NCI-H1105 (cell line): Measurements from ENCODE around the gene GLT6D1.
"Not testable (repeated sequence)": the region's sequence is repeated elsewhere in the genome, so short reads cannot be mapped to it uniquely, and the experiment has no call there.

Experiments used
- DNase-seq: peaks from one replicate; lab custom pipeline; 2025; lab: John Stamatoyannopoulos, UW

GLT6D1 gene

DNA sequence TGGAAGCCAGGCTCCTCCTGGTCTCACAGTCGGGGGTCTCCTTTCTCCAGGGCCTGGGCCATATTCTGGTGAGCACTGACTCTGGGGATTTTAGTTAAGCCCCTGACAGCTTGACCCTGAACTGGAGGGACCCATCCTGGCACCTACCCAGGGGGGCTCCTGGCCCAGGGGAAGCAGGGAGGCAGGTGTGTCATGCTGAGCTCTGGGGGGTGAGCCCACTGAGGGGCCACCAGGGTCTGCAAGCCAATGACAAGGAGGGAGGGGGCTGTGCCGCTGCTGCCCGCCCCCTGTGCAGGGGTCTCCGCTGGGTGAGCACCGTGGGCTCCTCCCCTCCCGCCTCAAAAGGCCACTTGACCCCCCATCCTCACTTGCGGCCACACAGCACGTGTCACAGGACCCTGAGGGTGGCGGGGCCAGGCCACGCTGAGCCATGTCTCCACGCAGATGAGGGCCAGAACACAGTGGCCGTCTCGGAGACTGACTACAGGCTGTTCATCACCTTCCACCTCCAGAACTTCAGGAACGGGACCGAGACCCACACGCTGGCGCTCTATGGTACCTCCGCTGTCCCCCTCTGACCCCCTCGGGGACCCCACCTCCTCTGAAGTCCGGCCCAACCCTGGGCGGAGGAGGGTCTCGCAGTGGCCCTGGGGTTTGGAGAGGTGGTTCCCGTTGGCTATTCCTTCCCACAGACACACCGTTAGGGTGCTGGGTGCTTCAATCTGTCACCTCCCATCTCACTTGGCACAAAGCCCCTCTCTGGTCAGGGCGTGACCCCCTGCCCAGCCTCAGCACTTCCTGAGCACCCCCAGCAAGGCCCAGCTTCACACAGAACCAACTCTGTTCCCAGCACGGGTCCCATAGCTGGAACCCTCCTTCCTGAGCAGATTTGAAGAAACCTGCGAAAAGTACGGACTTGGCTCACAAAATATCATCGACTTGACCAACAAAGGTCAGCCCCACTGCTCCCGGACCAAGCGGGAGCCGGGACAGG is 25.8 kb upstream of the GLT6D1 start:
- DNase-seq: no peak

DNA sequence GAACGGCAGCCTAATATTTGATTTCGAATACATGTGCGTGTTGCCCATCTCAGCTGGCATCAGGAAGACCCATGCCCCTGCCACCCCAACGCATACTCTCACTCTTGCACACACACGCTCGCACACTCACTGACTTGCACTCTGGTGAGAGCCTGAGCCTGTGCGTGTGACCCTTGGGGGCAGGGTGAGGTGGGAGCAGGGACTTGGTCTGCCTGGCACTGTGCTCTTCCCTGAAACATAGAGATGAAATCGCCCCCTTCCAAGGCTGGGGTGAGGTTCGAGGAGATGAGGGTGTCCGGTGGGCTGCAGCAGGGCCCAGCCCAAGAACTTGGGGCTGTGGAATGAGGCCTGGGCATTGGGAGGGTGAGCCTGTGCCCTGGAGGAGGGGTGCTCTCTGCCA is 24.9 kb upstream of the GLT6D1 start:
- no peak for DNase-seq

DNA sequence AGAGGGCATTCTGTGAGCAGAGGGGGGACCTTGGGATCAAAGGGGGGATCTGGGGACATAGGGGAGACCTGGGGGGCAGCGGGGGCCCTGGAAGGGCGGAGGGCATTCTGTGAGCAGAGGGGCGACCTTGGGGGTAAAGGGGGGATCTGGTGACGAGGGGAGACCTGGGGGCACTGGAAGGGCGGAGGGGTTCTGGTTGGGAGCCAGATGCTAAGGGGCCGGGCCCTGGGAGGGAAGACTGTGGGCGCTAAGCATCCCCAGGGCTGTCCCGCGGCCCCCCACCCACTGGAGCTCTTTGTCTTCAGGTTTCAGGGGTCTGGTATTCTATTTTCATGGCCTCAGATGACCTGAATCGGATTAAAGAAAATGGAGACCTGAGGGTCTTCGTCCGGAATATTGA is 24.5 kb upstream of the GLT6D1 start:
- DNase-seq: no peak

DNA sequence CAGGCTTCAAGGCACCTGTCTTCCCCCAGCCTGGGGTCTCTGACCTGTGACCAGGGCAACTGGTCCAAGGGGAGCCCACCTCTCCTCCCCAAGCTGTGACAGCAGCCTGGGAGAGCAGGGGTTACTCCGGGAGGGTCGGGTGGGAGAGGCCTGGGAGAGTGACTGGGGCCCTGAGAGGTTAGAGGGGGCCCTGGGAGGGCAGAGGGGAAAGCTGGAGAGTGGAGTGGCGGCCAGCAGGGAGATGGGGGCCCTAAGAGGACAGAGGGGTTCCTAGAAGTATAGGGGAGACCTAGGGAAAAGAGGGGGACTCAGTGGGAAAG is 24.1 kb upstream of the GLT6D1 start:
- no peak for DNase-seq

DNA sequence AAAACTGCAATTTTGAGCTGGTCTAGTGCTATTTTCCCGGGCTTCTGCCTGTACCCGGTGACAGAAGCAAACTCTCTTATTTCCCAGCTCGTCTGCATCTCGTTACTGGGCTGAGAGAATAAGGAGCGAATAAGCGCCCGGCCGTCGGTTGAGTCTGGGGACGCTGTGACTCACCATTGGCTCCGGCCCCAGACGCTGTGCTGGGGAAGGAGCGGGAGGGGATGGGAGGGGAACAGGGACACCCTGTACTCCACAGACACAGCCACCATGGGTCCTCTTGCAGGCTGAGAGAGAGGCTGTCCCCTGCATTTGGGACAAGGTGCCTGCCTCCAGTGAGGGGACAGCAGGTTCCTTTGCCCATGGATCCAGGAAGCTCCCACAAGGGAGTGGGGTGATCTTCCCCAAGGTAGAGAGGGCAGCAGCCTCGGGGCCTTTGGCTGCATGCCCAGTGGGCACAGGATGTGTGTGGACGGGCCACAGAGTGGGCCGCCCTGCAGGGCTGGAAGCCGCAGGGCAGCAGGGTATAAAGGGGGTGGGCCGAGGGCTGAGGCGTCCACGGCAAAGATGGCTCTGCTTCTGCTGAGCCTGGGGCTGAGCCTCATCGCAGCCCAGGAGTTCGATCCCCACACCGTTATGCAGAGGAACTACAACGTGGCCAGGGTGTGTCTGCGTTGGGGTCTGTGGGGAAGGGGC is 23.6 kb upstream of the GLT6D1 start, which contains the start of gene LCN9:
TSS of gene LCN9 (plus strand) at position 552 of the 693 bp plus-strand sequence. CDS start at position 565, 13 bp downstream.
- DNase-seq: no peak

DNA sequence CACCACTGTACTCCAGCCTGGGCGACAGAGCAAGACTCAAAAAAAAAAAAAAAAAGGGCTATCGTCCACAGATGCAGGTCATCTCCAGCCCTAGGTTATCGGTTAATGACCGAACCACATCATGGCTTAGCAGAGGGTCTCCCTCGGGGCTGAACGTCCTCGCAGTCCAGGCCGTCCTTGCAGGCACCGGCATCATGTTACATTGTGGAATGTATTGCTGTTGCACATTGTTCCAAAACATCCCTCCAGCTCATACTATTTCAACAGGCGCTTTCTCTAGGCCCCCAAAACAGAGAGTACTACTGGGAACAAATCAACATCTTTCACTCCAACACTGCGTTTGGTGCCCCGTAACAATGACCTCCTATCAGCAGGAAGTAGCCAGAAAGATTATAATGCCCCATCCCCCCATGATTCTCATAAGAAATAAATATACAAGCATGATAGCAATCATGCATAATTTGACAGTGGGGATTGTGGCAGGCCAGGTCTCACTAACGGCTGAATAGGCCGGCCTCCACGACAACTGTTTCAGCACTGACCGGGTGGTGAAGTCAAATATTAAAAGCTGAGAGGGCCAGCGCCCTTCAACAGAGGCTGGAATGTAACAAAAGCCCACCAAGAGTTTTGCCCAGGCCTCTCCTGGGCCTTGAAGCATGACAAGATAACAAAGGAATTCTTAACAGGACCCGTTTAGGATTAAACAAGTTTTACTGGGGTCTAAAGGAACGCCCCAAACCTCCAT is 22.6 kb upstream of the GLT6D1 start:
- no peak for DNase-seq

DNA sequence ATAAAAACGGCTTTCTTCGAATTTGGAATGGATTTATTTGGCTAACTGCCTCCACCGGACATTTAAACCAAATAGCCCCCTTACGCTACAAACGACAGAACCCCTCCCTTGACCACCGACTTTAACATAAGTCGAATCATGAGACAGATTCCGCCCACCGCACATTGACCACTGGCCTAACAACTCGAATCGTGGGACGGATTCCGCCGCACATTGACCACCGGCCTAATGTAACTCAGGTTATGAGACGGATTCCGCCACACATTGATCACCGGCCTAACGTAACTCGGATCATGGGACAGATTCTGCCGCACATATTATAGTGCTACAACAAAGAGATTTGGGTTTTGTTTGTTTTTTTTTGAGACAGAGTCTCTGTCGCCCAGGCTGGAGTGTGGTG is 21.1 kb upstream of the GLT6D1 start:
- DNase-seq: no peak

DNA sequence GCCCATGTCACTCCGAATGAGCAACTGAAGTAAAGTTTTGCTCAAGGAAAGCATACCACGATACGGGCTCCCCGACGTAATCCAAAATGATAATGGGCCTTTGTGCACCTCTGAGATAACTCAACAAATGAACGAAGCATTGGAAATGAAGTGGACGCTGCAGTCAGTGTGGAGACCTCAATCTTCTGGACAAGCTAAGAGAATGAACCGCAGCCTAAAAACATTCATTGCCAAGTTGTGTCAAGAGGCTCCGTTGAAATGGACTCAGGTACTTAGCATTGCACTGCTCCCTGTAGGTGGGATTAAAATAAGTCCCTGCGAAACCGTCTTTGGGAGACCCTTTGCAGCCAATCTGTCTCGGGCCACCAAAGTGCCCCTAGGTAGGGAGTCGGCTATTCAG is 19.9 kb upstream of the GLT6D1 start:
- no peak for DNase-seq

DNA sequence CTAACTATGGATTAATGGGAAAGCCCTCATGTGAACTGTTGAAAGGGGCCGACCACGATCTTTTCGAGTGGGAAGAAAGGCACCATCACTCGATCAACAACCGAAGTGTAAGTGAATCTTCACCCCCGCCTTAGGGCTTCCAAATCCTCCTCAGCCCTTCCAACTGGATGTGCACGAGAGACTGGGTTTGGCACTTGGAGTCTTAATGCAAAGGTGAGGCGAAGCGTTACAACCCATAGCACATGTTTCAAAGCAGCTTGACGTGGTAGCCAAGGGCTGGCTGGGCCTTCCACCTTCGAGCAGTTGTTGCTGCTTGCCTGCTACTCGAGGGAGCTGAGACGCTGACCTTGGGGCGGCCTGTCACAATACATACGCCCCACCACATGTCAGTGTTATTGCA is 18.1 kb upstream of the GLT6D1 start:
- no peak for DNase-seq

DNA sequence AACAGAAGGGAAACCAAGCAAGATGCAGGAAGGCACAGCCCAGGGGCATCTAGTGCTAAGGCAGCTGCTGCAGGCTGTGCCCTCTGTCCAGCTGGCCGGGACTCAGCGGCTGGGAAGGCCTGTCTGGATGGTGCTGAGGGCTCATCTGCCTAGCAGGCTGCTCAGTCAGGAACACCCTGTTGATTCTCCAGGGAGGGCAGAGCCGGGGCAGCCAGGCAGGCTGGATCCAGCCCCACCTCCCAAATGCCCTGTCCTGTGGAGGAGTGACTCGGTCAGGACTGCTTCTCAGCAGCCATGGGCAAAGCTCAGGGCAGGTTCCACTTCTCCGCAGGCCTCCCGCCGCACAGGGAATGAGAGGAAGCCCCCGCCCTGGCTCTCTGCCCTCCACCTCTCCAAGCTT is 16.0 kb upstream of the GLT6D1 start:
- DNase-seq: no peak

DNA sequence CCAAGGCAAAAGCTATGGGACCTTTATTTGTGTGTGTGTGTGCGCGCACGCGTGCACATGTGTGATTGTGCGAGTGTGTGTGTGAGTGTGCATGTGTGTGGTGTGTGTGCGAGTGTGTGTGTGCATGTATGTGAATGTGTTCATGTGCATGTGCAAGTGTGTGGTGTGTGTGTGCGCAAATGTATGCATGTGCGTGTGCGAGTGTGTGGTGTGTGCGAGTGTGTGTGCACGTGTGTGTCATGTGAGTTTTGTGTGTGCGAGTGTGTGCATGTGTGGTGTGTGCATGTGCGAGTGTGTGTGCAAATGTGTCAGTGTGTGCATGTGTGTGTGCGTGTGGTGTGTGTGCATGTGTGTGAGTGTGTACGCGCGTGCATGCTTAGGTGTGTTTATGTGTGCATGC is 11.1 kb upstream of the GLT6D1 start:
- no peak for DNase-seq

DNA sequence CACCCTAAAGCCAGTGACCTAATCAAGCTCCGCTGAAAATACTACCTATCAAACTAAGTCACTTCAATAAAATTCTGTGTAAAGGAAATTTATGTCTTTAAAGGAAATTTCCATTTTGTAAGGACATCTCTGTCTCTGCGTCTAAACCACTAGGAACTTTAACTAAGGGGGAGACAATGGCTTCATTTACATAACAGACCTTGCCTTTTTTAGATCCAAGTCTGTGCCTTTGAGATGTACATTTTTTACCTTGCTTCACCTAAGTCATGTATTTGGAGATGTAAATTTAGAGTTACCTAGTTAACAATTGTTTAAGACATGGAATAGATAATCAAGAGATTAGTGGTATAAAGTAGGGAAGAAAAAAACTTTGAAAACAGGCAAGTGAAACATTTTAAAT is 10.2 kb upstream of the GLT6D1 start:
- DNase-seq: no peak

DNA sequence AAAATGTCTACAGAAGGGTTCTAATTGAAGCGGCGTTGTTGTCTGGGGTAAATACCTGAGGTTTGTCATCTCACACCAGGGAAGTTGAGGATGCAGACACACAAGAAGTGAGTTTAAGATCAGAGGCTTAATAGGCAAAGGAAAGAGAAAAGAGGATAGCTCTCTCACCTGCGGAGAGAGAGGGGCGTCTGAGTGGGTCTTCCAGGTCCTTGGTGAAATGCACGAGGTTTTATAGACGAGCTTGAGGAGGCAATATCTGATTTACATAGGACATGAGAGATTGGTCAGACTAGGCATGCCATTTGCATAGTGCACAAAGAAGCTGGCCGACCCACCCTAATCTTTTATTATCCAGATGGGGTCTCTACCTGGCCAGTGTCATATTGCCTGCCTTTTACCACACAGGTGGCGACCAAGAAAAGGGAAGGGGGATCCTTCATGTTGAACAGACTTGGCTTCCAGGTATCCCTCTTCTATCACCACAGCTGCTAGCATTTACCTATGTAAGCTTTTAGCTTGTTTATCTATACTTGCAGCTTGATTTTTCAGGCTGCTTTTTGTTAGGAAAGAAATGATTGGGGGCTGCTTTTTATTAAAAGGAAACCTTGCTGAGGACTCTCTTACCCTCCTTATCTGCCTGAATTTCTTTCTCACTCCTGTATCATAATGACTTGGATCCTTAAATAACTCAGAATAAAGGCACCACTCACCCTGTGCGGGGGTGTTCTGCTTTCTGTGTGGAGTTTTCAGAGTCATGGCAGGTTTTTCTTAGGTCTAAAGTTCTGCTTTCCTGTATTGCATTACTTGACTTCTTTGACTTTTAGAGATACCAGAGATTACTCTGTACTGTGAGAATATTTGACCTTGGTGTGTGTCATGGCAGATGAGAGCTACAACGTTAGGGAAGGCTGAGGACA is 9.4 kb upstream of the GLT6D1 start:
- DNase-seq: no peak

DNA sequence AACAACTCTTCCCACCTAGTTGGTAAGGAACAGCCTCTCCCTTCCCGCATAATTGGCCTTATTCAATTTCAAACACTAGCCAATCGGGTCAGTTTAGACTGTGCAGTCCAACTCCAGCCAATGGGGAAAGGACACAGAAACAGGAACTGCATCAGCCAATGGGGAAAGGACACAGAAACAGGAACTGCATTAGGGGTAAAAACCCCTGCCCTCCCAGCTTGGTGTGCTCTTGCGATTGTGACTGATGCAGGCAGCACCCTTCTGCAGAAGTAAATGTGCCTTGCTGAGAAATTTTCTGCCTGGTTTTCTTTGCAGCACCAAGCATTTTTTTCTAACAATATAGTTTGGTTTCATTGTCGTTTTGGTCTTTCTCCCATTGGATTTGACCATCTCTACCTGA is 8.5 kb upstream of the GLT6D1 start:
- no peak for DNase-seq

DNA sequence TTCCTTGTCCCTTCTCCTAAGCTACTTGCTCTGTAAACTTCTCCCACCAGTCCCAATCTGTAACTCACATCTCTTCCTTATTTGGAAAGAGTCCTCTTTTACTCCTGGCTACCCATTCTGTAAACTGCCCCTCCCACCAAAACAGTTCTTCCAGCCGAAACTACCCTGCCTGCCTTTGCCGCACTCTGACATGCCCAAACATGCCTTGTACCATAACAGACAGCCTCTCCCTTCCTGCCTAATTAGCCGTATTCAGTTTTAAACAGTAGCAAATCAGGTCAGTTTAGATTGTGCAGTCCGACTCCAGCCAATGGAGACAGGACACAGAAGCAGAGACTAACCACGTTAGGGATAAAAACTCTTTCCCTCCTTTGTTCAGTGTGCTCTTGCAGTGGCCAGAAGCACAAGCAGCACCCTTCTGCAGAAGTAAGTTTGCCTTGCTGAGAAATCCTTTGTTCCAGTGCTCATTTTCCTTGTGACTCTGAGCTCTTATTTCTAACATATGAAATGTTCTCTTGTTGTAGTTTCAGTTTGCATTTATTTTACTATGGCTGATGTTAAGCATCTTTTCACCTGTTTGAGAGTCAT is 5.4 kb upstream of the GLT6D1 start:
- no peak for DNase-seq

DNA sequence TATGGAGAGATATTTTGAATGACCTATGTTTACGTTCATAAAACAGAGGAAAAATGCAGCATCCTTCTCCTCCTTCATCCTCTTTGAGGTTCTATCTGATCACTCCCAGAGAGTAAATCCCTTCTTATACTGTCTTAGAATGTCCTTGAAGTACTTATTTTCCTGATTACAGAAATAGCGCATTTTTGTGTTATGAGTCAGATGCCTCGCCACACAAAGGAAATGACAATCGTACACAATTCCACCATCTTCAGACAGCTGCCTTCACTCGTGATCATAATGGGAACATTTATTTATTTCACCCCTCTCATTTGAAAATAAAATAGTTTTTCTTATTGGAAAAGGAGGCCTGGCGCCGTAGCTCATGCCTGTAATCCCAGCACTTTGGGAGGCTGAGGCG is 2.4 kb upstream of the GLT6D1 start:
- no peak for DNase-seq

DNA sequence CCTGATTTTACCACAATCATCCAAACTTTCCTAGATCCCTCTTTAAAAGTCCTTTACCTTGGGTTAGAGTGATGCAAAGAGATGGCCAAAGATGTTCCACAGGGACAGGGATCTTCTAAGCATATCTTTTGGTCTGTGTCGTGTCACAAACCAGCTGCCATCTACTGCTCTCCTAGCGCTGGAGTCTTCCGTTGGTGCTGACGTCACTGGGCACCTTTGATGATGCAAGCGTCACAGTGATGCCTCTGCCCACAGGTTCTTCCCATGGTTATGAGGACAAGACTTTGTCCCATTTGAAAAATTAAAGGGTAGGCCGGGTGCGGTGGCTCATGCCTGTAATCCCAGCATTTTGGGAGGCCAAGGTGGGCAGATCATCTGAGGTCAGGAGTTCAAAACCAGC is 1.7 kb upstream of the GLT6D1 start:
- DNase-seq: no peak

DNA sequence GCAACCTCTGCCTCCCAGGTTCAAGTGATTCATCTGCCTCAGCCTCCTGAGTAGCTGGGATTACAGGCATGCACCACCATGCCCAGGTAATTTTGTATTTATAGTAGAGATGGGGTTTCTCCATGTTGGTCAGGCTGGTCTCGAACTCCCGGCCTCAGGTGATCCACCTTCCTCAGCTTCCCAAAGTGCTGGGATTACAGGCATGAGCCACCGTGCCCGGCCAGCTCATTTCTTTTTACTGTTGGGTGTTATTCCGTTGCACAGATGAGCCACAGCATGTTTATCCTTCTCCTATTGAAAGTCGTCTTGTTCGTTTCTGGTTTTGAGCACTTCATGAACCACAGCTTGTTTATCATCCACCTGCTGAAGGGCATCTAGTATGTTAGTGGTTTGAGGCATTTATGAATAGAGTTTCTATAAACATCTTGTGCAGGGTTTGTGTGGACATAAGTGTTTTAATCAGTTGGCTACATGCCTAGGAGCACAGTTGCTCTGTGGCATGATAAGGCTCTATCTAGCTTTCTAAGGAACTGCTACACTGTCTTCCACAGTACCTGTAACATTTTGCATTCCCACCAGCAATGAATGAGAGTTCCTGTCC is 2.3 kb downstream of the GLT6D1 start:
- not testable (repeated sequence) for DNase-seq

DNA sequence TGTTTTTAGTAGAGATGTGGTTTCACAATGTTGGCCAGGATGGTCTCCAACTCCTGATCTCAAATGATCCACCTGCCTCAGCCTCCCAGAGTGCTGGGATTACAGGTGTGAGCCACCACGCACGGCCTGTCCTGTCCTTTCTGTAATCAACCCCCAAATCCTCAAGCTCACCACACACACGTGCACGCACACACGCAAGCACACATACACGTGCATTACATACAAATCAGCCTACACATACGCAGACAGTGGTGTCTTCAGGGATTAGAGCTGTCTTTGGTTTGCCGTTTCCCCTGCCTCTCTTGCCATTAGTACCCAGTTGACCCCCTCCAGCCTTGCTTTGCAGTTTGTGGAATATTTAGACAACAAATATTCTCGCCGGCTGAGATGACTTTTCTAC is 6.5 kb downstream of the GLT6D1 start:
- no peak for DNase-seq

DNA sequence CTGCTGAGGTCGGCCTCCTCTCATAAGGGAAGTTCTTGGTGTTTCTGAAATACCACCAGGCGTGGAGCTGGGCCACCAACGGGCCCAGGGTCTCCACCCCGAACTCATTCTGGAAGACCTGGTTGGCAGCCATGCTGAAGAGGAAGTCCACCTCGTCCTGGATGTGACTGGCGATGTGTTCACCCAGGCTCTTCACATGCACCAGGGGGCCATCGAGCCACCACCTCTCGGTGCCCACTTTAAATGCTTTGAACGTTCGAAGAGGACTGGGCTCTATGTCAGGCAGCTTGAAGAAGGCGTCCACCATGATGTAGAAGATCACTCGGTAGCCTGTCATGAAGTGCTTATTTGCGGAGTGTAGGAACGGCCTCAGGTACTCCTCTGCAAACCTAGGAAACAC is 15.1 kb downstream of the GLT6D1 start:
- DNase-seq: no peak
